ENCODE data around the gene ASTN2.

- TF ChIP-seq CTCF (IDR thresholded peaks at IDR 0.05) (no peak), POLR2A (IDR thresholded peaks at IDR 0.05) (no peak), EP300 (IDR thresholded peaks at IDR 0.05) (no peak), POLR2AphosphoS5 (IDR thresholded peaks at IDR 0.05) (no peak)
These were observed 236.1 kb downstream of the ASTN2 start for GRCh38 chr9:117178596-117179375.

All from sigmoid colon (tissue), 4 donors.